Chondrocyte (in vitro differentiated cells): ENCODE measurements around the gene LPAR1. TPM values are rescaled to one million over a fixed set of nuclear protein-coding genes. Genes with fewer than 3 reads are reported as not detected.

ENCODE experiments used
- DNase-seq: peaks from one replicate; pipeline ENCODE4 v3.0.0; 2021; ENCODE audit warnings: mixed read lengths, low spot score
- H3K27ac Mint-ChIP-seq: one replicate; pipeline ENCODE4 v1.8.0; 2021; ENCODE audit warnings: mild to moderate bottlenecking, moderate library complexity, mixed read lengths; ENCODE audit not compliant: unreplicated experiment
- H3K27me3 Mint-ChIP-seq: 2 replicates; pipeline ENCODE4 v1.8.0; 2021; ENCODE audit warnings: low read depth, mixed read lengths
- H3K36me3 Mint-ChIP-seq: 2 replicates; pipeline ENCODE4 v1.8.0; 2021; ENCODE audit warnings: low read depth, mixed read lengths
- H3K4me1 Mint-ChIP-seq: 2 replicates; pipeline ENCODE4 v1.8.0; 2021; ENCODE audit warnings: low read depth, mild to moderate bottlenecking, mixed read lengths
- H3K4me3 Mint-ChIP-seq: one replicate; pipeline ENCODE4 v1.8.0; 2021; ENCODE audit warnings: mild to moderate bottlenecking, moderate library complexity, mixed read lengths; ENCODE audit not compliant: unreplicated experiment
- H3K9me3 Mint-ChIP-seq: 2 replicates; pipeline ENCODE4 v1.8.0; 2021; ENCODE audit warnings: low read depth, mixed read lengths
- total RNA-seq: library from RNA; stranded (reverse); gene quantifications from 3 replicates; pipeline ENCODE4 v1.2.1, GENCODE V29; 2021
- TF ChIP-seq, protein P1 (sequence below): fragments of 200-600 bp; sonication (generic); IDR thresholded peaks from 2 replicates; pipeline ENCODE4 v1.5.0; 2021; ENCODE audit warnings: antibody characterized with exemption, mild to moderate bottlenecking, moderate library complexity

The LPAR1 gene
- total RNA-seq, 1 donor from 2014 or later, result 33.5 TPM

DNA sequence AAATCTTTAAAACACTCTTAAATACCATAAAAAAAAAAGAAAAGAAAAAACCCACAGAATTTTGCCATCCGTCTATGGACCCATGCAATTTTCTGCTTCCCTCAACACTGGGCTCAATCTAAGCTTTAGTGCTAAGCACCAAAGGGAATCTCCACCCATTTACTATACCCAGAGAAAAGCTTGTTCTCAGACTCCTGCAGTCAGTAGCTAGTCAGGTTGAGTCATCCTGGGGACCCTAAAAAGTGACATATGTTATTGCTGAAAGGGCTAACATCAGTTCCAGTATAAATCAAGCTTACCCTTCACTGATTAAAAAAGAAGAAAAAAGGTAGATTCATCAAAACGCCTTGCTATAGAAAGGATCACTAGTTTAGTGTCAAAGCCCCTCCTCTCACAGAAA lies 192.1 kb downstream of the LPAR1 start:
- H3K4me1 Mint-ChIP-seq, result peaks cover 32% of the 10 kb centered on the region

GRCh38 chr9:110844121-110844520 lies 194.1 kb downstream of the LPAR1 start:
- Mint-ChIP-seq H3K4me3 (no peak overlapping the region), H3K27ac (no peak overlapping the region), H3K36me3 (no peaks in the 10 kb centered on the region), H3K9me3 (no peaks in the 10 kb centered on the region), H3K27me3 (no peaks in the 10 kb centered on the region), H3K4me1 (peaks cover 32% of the 10 kb centered on the region)
- DNase-seq, result no peak
- TF ChIP-seq, protein P1, sequence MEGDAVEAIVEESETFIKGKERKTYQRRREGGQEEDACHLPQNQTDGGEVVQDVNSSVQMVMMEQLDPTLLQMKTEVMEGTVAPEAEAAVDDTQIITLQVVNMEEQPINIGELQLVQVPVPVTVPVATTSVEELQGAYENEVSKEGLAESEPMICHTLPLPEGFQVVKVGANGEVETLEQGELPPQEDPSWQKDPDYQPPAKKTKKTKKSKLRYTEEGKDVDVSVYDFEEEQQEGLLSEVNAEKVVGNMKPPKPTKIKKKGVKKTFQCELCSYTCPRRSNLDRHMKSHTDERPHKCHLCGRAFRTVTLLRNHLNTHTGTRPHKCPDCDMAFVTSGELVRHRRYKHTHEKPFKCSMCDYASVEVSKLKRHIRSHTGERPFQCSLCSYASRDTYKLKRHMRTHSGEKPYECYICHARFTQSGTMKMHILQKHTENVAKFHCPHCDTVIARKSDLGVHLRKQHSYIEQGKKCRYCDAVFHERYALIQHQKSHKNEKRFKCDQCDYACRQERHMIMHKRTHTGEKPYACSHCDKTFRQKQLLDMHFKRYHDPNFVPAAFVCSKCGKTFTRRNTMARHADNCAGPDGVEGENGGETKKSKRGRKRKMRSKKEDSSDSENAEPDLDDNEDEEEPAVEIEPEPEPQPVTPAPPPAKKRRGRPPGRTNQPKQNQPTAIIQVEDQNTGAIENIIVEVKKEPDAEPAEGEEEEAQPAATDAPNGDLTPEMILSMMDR, result no peak

More for the DNA sequence above, 192.1 kb downstream of the LPAR1 start:
- DNase-seq, result no peak
- Mint-ChIP-seq H3K27ac (no peak overlapping the region), H3K4me3 (no peak overlapping the region), H3K27me3 (no peaks in the 10 kb centered on the region), H3K9me3 (no peaks in the 10 kb centered on the region), H3K36me3 (no peaks in the 10 kb centered on the region)
- TF ChIP-seq, protein P1, result no peak

DNA sequence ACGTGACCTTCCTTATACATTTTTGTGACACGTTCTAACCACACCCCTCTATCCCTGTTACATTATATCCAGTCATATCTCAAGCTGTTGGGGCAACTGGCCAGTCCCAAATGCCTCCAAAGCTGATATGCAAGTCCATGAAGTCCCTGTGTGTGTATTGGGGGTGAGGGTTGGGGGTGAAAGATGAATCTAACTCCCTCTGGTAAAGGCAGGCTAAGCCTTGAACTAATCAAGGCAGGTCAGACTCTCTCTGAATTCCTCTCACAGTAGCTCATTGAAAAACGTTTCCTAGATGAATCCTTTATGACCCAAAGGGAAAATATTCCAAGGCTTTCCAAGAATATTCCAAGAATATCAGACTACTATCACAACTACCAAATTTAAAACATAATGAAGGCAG lies 195.3 kb downstream of the LPAR1 start:
- no peak overlapping the region for H3K27ac Mint-ChIP-seq
- H3K4me3 Mint-ChIP-seq, result no peak overlapping the region
- H3K9me3 Mint-ChIP-seq, result no peaks in the 10 kb centered on the region
- TF ChIP-seq, protein P1, result no peak
- DNase-seq, result no peak
- no peaks in the 10 kb centered on the region for H3K36me3 Mint-ChIP-seq
- H3K27me3 Mint-ChIP-seq, result no peaks in the 10 kb centered on the region
- H3K4me1 Mint-ChIP-seq, result peaks cover 28% of the 10 kb centered on the region

DNA sequence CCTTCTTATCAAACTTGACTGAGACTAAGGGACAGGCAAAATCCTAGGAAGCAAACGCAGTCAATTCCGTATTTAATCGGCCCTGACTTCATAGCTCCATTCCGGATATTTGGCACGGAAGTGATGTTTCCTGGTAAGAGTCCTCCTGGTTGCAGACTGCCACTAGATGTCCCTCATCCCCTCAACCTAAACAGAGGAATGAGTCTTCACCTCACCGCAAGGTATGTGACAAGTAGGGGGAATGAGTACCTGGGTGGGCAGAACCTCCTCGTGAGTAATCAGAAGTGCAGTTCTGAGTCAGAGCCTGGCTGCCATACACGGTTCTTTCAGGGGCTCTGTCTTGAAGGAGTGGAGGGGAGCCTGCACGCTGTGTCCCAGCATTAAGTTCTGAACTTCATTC lies 196.1 kb downstream of the LPAR1 start:
- no peak for DNase-seq
- no peak overlapping the region for H3K4me3 Mint-ChIP-seq
- TF ChIP-seq, protein P1, result peak; percentile 35
- H3K27ac Mint-ChIP-seq, result no peak overlapping the region
- peaks cover 26% of the 10 kb centered on the region for H3K4me1 Mint-ChIP-seq
- H3K9me3 Mint-ChIP-seq, result no peaks in the 10 kb centered on the region
- no peaks in the 10 kb centered on the region for H3K27me3 Mint-ChIP-seq
- H3K36me3 Mint-ChIP-seq, result no peaks in the 10 kb centered on the region

DNA sequence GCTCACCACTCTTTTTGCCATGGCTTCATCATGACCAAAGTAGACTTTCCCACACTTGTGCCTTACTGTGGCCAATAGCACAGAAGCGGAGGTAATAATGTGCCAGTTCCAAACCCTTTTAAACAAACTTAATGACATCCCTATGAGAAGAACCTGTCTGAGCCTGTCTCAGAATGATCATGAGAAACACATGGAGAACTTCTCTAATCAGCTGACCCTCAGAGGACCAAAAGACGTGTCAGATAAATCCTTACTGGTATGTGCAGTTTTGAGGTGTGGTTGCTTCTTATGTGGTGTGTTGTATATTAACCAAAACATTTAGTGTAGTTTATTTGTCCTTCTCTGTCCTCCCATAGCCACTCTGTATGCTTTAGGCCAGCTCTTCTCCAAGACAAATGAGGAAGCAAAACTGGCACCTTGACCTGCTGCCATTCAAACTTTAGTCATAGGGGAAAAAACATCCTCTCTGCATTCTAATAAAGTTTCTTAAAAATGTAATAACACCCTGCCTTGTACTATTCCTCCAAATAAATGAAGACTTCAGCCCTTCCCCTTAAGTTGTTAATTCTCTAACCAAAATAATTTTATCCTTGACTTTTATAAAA lies 200.8 kb downstream of the LPAR1 start:
- Mint-ChIP-seq H3K4me3 (no peak overlapping the region), H3K9me3 (no peaks in the 10 kb centered on the region), H3K4me1 (peaks cover 44% of the 10 kb centered on the region), H3K27me3 (no peaks in the 10 kb centered on the region), H3K27ac (no peak overlapping the region), H3K36me3 (no peaks in the 10 kb centered on the region)
- DNase-seq, result no peak
- TF ChIP-seq, protein P1, result no peak
